T-helper 2 cell (primary cell): ENCODE results near the gene SYMPK.
"Not testable (repeated sequence)": the region's sequence is repeated elsewhere in the genome, so short reads cannot be mapped to it uniquely, and the experiment has no call there.

ENCODE experiments used
- DNase-seq, 5 experiments: peaks; one replicate each; pipeline versions ENCODE4 v3.0.0 to v3.0.0-alpha.2; 2012 to 2022
- total RNA-seq, 2 donors: gene quantifications; one replicate each; lab custom pipeline; 2026; lab: John Stamatoyannopoulos, UW

The SYMPK gene
- total RNA-seq: 79.0 to 88.5 reads per million in 2 donors

DNA sequence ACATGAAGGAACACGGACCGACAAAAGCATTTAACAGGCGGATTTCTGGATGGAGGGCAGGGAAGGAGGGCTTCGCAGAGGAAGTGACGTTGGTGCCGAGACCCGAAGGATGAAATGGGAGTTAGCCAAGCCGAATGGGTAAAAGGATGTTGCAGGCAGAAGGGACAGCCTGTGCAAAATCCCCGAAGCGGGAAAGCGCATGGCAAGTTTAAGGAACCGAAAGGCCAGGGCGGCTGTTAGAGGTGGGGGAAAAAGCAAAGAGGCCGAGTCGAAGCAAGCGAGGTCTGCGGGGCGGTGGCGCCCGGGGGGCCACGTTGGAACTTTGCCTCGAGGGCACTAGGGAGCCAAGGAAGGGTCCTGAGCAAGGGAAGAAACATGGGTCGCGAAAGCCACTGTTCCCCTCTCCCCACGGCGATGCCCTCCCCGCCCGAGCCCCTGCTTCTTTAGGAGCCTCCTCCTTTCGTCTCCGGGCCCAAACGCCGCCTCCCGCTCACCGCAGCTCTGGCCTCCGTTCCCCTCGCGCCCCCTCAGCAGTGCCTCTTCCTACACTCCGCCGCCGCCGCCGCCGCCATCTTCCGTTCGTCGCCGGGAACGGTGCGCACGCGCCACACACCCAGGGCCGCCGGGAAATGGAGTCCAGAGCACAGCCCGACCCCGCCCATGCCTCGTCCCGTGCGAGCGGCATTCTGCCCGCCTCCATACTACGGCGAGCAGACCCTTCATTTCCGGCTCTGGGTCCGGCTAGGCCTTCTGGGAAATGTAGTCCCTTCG lies at the start of gene SYMPK:
Gene SYMPK, minus strand, starts transcription at position 584 of the 771 bp plus-strand sequence. CDS start 8,652 bp downstream, outside the sequence.
- DNase-seq: peak; percentile 97 to 99 (median 98)

DNA sequence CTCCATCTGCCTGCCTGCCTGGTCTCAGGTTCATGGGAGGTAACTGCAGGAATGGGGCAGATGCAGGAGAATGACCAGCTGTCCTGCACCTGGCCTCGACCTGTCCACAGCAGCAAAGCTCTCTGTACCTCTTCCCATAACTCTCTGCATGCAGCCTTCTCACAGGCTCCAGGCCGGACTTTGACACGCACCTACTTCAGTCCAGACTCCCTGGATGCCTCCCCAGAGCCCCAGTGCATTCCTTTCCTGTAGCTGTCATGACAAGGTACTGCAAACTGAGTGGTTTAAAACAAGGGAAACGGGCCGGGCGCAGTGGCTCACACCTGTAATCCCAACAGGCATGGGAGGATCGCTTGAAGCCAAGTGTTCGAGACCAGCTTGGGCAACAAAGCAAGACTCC lies 48.3 kb upstream of the SYMPK start:
- DNase-seq: no peak

DNA sequence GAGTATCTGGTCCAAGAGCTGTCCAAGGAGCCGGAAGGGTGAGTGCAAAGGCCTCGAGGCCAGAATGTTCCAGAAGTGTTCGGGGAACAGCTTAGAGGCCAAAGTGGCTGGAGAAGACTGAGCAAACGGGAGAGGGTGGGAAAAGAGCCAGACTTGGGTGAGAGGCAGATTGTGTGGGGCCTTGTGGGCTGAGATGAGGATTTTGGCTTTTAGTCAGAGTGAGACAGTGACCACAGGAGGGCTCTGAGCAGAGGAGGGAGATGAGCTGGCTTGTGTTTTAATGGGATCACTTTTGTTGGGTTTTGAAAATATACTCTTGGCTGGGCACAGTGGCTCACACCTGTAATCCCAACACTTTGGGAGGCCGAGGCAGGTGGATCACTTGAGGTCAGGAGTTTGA lies 46.0 kb upstream of the SYMPK start:
- peak in 1 of 5 experiments; percentile 25 for DNase-seq

DNA sequence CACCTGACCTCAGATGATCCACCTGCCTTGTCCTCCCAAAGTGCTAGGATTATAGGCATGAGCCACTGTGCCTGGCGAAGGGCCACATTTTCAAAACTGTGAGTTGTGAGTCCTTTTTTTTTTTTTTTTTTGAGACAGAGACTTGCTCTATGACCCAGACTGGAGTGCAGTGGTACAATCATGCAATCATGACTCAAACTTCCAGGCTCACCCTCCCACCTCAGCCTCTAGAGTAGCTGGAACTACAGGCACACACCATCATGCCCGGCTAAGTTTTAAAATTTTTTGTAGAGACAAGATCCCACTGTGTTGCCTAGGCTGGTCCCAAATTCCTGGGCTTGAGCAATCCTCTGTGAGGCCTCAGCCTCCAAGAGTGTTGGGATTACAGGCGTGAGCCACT lies 43.3 kb upstream of the SYMPK start:
- DNase-seq: no peak

DNA sequence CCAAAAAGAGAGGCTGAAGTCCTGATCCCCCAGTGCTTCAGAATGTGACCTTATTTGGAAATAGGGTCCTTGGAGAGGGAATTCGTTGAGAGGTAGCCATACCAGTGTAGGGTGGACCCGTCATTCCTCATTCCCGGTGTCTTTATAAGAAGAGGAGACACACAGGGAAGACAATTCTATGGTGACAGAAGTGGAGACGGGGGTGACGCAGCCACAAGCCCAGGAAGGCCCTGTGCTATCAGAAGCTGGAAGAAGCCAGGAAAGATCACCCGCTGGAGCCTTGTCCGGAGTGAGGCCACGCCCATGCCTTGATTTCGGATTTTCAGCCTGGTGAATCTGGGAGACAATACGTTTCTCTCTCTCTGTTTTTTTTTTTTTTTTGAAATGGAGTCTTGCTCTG lies 42.1 kb upstream of the SYMPK start:
- no peak for DNase-seq

DNA sequence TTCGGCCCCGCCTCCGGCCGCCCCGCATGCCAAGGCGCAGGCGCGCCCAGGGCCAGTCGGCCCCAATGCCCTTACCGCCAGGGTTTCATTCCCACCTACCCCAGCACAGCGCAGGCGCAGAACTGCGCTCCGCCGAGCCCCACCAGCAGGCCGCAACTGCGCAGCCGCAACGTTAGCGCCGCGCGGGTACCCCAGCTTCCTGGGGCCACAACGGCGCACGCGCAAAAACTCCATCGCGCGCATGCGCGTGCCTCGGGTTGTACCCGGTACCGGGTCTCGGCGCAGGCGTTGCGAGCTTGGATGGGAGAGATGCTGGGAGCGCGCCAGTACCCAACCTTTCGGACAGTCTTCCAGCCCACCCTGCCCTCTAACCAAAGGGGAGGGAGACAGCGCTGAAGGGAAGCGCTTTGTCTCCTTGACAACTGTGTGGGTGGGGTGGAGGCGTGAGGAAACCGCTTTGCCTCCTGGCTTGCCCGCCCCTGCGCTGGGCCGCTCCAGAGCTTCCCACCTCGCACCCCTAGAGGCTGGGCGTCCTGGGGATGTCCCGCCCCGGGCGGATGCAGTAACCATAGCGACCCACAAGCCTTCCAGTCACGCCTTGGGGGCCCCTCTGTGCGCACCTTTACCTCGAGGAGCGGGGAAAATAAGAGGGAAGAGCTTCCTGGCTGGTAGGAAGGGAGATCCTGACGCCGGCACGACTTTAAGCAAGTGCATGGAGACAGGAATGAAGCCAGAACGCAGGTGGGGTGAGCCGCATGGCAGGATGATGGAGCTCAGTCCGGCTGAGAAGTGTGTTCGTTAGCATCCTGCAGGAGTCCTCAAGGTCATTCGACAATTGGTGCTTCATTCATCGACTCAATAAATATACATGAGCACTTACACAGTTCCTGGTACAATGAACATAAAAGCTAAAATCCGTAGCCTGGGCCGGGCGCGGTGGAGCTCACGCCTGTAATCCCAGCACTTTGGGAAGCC lies 40.0 kb upstream of the SYMPK start:
- peak; percentile 96 to 99 (median 99) for DNase-seq

DNA sequence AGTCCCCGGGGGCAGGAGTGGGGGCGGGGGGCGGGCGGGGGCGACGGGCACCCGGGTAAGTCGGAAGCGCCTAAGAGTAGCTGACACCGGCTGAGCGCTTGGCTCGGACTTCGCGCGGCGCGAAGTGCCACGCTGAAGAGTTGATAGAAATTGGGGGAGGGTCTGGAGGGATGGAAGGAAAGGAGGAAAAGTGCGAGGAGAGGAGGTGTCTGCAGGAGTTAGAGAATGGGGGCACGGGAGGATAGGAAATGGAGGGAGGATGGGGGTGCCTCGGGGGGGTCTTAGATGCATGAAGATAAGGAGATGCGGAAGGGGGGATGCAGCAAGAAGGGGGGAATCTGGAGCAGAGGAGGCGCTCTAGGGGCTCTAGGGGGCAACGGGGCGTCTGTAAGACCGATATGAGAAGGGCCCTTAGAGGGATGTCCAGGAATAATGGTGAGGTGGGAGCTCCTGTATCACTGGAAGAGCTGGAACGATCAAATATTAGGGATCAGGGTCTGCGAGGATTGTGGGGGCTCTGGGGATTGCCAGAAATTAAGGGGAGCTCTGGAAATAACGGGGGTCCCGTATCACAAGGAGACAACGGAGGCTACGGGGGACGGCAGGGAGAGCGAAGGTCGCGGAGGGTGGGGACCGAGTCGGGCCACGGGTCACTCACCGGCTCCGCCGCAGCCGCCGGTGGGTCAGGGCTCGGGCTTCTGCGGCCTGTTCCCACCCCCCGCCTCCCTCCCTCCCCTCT lies 39.1 kb upstream of the SYMPK start, which contains the start of gene MYPOP:
Gene MYPOP, minus strand, starts transcription at position 702 of the 739 bp plus-strand sequence. CDS start 840 bp downstream, outside the sequence.
- DNase-seq: peak in 1 of 5 experiments; percentile 35

DNA sequence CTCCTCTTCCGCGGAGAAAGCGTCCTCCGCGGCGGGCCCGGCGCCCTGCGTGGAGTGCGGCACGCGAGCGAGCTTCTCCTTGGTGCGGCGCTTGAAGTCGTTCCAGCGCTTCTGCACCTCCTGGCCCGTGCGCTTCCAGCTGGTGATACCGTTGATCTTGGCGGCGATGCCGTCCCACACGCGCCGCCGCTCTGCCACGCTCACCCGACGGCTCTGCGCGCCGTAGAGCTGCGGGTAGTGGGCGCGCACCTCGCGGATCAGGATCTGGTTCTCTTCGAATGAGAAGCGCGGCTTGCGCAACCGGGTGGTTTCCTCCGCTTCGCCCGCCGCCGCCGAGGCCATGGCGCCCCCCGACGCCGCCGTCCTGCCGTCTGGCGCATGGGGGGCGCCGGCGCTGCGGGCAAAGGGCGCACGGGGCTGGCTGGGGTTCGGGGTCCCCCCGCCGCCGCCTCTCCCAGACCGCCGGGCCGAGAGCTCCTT lies 38.5 kb upstream of the SYMPK start:
- DNase-seq: peak in 3 of 5 experiments; percentile 18 to 72 (median 34)

DNA sequence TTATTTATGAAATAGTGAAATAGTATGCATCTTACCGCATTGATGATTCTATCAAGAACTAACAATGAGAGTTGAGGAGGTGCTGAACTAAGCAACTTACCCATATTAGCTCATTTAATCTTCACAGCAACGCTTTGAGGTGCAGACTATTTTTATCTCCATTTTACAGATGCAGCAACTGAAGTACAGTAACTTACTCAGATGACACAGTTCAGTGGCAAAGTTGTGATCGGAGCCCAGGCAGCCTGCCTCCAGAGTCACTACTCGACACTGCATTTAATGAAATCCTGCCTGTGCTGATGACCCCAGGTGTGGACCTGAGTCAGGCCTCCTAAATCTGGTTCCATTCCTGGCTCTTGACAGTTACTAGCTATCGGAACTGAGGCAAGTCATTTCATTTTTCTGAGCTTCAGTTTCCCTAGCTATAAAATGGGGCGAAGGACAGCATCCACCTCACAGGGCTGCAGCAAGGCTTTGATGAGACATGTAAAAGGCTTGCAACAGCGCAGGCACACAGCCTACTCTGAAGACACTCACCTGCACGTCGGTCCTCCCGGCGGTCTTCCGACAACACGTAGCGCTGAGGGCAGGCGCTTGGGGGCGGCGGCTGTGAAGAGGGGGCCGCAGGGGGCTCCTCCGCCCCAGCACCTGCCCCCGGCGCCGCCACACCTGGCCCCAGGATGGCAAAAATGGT lies 37.9 kb upstream of the SYMPK start:
- no peak for DNase-seq

DNA sequence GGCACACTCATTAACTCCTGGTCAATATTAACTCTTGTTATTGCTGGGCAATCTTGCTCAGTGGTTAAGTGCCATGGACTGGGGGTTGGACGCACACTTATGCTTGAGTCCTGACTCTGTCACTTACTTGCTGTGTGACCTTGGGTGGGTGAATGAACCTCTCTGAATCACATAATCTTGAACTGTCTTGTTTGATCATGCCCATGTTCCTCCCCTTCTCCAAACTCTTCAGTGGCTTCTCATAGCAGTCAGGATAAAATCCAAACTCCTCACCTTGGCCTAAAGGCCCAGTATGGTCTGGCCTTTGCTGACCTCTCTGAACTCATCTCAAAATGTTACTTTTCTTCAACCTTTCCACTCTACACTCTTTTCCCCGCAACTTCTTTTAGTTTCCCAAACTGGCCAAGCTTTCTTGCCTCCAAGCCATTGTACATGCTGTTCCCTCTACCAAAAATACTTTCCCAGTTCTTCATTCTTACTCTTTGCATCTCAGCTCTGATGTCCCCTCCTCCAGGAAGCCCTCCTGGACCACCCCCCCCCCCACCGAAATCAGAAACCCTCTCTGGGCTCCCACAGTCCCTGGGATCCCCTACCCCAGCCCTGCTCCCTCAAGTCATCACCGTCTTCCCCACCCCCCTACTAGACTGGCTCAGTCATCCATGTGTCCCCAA lies 37.1 kb upstream of the SYMPK start:
- DNase-seq: no peak

DNA sequence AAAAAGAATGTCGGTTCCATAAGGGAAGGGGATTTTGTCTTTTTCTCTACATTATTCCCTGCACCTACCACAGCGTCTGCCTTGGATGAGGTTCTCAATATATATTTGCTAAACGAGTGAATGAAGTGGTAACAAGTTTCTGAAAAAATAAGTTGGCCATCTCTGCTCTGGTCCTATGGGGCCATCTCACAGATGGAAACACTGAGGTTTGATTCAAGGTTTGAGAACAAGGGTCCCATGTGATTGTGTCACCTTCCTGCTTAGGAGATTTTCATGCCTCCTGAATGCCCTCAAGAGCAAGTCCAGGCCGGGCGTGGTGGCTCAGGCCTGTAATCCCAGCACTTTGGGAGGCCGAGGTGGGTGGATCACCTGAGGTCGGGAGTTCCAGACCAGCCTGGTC lies 36.3 kb upstream of the SYMPK start:
- DNase-seq: no peak

DNA sequence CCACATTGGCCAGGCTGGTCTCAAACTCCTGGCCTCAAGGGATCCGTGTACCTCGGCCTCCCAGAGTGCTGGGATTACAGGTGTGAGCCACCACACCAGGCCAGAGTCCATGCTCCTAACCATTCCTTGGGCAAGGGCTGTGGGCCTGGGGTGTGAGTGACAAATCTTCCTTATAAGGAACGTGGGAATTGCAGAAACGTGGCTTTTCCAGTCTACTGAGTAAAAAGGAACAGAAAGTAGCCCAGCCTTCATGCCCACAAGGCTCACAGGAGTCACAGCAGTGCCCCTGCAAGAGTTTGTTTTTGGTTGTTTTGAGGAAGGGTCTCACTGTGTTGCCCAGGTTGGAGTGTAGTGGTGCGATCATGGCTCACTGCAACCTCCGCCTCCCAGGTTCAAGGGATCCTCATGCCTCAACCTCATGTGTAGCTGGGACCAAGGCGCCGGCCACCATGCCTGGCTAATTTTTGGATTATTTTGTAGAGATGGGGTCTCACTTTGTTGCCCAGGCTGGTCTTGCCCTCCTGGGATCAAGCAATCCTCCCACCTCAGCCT lies 34.4 kb upstream of the SYMPK start:
- no peak for DNase-seq

DNA sequence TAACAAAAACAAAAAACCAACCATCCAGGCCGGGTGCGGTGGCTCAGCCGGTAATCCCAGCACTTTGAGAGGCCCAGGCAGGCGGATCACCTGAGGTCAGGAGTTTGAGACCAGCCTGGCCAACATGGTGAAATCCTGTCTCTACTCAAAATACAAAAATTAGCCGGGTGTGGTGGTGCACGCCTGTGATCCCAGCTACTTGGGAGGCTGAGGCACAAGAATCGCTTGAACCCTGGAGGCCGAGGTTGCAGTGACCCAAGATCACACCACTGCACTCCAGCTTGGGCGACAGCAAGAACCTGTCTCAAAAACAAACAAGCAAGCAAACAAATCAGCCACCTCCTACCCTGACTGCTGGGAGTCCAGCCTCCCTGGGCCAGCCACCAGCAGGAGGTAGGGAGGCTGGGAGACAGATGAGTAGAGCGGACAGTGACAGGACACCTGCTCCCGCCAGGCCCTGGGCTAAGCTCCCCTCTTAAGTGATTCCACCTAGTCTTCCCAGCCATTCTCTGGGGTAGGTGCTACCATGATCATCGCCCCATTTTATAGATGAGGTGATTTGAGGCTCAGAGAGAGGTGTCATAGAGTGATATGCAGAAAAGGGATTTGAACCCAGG lies 33.1 kb upstream of the SYMPK start:
- DNase-seq: not testable (repeated sequence)

DNA sequence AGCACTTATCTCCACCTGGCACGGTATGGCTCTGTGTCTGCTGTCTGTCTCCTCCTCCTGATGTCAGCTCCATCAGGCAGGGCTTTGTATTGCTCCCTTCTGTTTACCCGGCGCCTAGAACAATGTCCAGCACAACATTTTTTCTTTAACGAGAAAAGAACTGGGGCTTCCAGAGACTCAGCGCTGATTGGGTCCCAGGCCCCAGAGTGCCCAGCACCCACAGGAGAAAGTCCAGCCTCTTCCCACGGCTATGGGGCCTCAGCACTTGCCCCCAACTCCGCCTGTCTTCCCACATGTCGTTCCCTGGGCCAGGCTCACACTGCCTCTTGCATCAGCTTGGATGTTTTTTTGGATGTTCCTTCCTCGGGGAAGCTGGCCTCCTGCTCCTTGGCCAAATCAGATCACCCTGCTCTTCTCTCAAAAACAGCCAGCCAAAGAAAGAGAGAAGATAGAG lies 32.6 kb upstream of the SYMPK start:
- DNase-seq: no peak

DNA sequence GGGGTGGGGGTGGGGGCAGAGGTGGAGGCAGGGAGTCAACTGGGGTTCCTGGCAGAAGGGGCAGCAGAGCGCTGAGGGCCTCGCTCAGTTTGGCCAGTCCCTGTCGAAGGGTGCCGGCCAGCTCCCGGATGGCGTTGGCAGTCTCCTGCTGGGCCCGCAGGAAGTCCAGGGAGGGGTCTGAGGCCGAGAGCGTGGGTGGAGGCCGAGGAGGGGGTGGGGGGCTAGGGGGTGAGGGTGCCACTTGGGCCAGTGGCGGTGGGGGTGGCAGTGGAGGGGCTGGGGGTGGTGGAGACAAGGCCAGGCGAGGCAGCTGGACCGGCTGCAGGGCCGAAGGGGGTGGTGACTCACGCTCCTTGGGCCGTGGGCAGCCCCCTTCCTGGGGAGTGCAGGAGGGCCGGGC lies 27.9 kb upstream of the SYMPK start:
- no peak for DNase-seq

DNA sequence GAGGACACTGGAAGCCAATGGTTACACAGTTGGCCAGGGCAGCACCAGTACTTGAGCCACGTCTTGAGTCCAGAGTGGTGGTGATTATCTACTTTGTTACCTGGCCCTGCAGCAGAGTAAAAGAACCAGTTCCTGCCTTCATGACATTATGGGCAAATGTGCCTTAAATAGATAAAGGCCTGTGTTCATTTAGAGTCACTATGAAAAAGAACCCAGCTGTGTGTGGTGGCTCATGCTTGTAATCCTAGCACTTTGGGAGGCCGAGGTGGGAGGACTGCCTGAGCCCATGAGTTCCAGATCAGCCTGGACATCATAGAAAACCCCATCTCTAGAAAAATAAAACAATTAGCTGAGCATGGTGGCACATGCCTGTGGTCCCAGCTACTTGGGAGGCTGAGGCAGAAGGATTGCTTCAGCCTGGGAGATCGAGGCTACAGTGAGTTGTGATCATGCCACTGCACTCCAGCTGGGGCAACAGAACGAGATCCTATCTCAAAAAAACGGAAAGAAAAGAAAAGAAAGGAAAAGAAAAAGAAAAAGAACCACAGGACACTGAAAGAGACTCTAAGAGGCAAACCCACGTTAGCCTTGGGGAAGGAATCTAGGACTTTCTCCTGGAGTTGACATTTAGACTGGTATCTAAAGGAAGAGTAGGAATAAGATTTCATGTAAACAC lies 26.4 kb upstream of the SYMPK start:
- no peak for DNase-seq

DNA sequence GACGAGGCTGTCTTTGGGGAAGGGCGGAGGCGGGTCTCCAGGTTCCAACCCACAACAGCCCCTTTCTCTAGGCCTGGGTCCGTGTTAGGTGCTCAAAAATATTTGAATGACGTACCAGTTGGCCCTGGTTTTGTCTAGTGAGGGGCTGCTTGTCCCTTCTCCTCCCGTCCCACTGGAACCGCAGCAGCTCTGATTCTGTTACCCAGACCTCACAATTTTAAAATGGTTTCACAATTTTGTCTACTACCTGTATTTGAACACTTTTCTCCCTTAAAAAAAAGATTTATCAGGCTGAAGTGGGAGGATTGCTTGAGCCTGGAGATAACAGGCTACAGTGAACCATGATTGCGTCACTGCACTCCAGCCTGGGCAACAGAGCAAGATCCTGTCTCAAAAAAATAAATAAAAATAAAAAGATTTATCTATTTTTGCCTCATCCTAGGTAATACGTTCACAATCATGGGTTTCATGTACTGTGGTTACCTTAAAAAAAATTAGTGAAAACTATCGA lies 24.3 kb upstream of the SYMPK start:
- no peak for DNase-seq

DNA sequence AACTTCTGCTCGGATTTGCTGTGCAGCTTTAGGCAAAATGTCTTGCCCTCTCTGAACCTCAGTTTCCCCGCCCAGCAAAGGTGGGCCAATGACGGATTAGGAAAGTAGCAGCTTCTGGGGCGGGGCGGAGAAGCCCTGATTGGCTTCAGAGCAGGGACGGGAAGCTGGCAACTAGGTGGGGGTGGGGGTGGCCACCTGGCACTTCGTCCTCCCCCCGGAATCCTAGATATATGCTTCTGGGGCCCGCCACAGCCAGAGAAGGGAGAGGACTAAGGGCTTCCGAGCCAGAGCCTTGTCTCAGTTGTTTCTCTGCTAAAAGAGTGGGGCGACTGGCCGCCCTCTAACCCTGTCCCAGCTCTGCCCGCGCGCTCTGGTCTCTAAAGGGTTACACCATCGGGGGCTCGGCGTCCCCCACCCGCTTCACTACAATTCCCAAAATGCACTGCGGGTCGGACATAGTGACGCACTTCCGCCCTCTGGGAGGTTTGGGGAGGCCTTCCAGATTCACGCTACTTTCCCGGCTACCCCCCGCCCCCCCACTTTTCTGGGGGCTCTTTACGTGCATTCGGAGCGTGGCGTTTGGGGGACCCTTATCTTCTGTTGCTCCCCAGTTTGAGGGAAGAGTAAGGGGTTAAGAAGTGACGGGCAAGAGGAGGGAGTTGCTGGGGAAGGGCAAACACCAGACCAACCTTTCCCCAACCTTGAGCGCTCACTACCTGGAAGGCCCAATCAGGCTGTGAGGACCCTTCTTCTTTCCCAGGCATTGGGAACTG lies 23.7 kb upstream of the SYMPK start:
- DNase-seq: peak; percentile 67 to 97 (median 84)
